ENCODE results near the gene RETN. TPM values are rescaled to one million over a fixed set of nuclear protein-coding genes. Genes with fewer than 3 reads are reported as not detected.
A peak's percentile ranks its signal among the peaks of the same experiment; 100 is the strongest.

Gene RETN
- total RNA-seq, 3 donors from 2014 or later (not counting 1 experiment from before 2014, with no cell fraction given) = 3.8 TPM; not detected in 2

GRCh38 chr19:7701049-7701653 lies 32.3 kb downstream of the RETN start:
- no peak for TF ChIP-seq CTCF (IDR thresholded peaks at IDR 0.05)
- Mint-ChIP-seq H3K4me1 (peaks cover 8 to 9% of the 10 kb centered on the region in 2 donors), H3K4me3 (no peak overlapping the region), H3K27me3 (ENCODE audit: low read depth in 2 of 2) (peaks cover 13 to 21% of the 10 kb centered on the region in 2 donors), H3K27ac (no peak overlapping the region), H3K36me3 (no peaks in the 10 kb centered on the region), H3K9me3 (no peaks in the 10 kb centered on the region)
- H3K27ac ChIP-seq (ENCODE audit: low read length) = peak overlapping the region; percentile 68
- H3K36me3 ChIP-seq (ENCODE audit: control insufficient read depth, insufficient read depth, low read length) = no peaks in the 10 kb centered on the region
- H3K27me3 ChIP-seq (ENCODE audit: control insufficient read depth, insufficient read depth, low read length) = no peaks in the 10 kb centered on the region
- peaks cover 50% of the 10 kb centered on the region for H3K4me1 ChIP-seq (ENCODE audit: control insufficient read depth, insufficient read depth, low read length)
- no peaks in the 10 kb centered on the region for H3K9me3 ChIP-seq (ENCODE audit: control insufficient read depth, insufficient read depth, low read length)
- 94% methylated on average over 12 of the region's 12 CpGs for WGBS (ENCODE audit: insufficient coverage)
- H3K4me3 ChIP-seq (ENCODE audit: low read length) = peak overlapping the region; percentile 38
- DNase-seq (no peak), ATAC-seq (no peak)
- intact Hi-C loops (cut with micrococcal nuclease) = no loop called here

- TF ChIP-seq CTCF (IDR thresholded peaks at IDR 0.05) = no peak
- WGBS (ENCODE audit: insufficient coverage) = 63% methylated on average over 19 of the region's 20 CpGs
- Histone ChIP-seq H3K9me3 (ENCODE audit: control insufficient read depth, insufficient read depth, low read length) (no peaks in the 10 kb centered on the region), H3K4me1 (ENCODE audit: control insufficient read depth, insufficient read depth, low read length) (peaks cover 57% of the 10 kb centered on the region), H3K36me3 (ENCODE audit: control insufficient read depth, insufficient read depth, low read length) (no peaks in the 10 kb centered on the region), H3K4me3 (ENCODE audit: low read length) (peak within 1 kb of the TSS; percentile 38), H3K27ac (ENCODE audit: low read length) (peak within 1 kb of the TSS; percentile 86), H3K27me3 (ENCODE audit: control insufficient read depth, insufficient read depth, low read length) (no peaks in the 10 kb centered on the region)
- Mint-ChIP-seq H3K27me3 (ENCODE audit: low read depth in 2 of 2) (peaks cover 13 to 22% of the 10 kb centered on the region in 2 donors), H3K4me1 (peaks cover 15 to 16% of the 10 kb centered on the region in 2 donors), H3K4me3 (no peak within 1 kb of the TSS), H3K27ac (no peak within 1 kb of the TSS), H3K9me3 (no peaks in the 10 kb centered on the region), H3K36me3 (no peaks in the 10 kb centered on the region)
- no peak for ATAC-seq
- intact Hi-C loops (cut with micrococcal nuclease) = no loop called here
- DNase-seq = no peak
These were observed 33.0 kb downstream of the RETN start, which contains the start of gene FCER2 for GRCh38 chr19:7701654-7702457. Gene FCER2 (minus strand): TSS chr19:7702131. CDS start chr19:7699760, 2,371 bp downstream.

- Mint-ChIP-seq H3K36me3 (no peaks in the 10 kb centered on the region), H3K9me3 (no peaks in the 10 kb centered on the region), H3K27ac (peak overlapping the region in 1 of 2 donors; percentile 17), H3K27me3 (ENCODE audit: low read depth in 2 of 2) (peaks cover 13 to 20% of the 10 kb centered on the region in 2 donors), H3K4me1 (peaks cover 16 to 18% of the 10 kb centered on the region in 2 donors), H3K4me3 (no peak overlapping the region)
- peaks cover 66% of the 10 kb centered on the region for H3K4me1 ChIP-seq (ENCODE audit: control insufficient read depth, insufficient read depth, low read length)
- no peaks in the 10 kb centered on the region for H3K27me3 ChIP-seq (ENCODE audit: control insufficient read depth, insufficient read depth, low read length)
- 91% methylated on average over 8 of the region's 8 CpGs for WGBS (ENCODE audit: insufficient coverage)
- intact Hi-C loops (cut with micrococcal nuclease) = no loop called here
- no peak for TF ChIP-seq CTCF (IDR thresholded peaks at IDR 0.05)
- ATAC-seq (no peak), DNase-seq (no peak)
- no peaks in the 10 kb centered on the region for H3K9me3 ChIP-seq (ENCODE audit: control insufficient read depth, insufficient read depth, low read length)
- H3K36me3 ChIP-seq (ENCODE audit: control insufficient read depth, insufficient read depth, low read length) = no peaks in the 10 kb centered on the region
- H3K4me3 ChIP-seq (ENCODE audit: low read length) = no peak overlapping the region
- peak overlapping the region; percentile 47 for H3K27ac ChIP-seq (ENCODE audit: low read length)
These were observed 34.5 kb downstream of the RETN start for GRCh38 chr19:7703332-7703731.
